Adrenal gland (tissue), 12 donors: Measurements from ENCODE around the gene TSSK2. TPM values are rescaled to one million over a fixed set of nuclear protein-coding genes. Genes with fewer than 3 reads are reported as not detected.
A peak's percentile ranks its signal among the peaks of the same experiment; 100 is the strongest.

Source experiments
- DNase-seq, 7 donors: peaks; one replicate each; pipeline ENCODE4 v3.0.0-alpha.2; 2019 to 2020
- H3K27ac ChIP-seq, 5 donors: fragments of 200-600 bp; sonication (generic) in 4 of 5; 1 replicate in 3 of 5; 2 replicates in 2 of 5; pipeline versions ENCODE4 v1.5.1 to v1.8.0; 2016 to 2020; ENCODE audit warnings: mild to moderate bottlenecking in 1 of 5
- H3K27me3 ChIP-seq: fragments of 200-600 bp; 2 replicates; pipeline ENCODE4 v1.8.0; 2021
- H3K36me3 ChIP-seq, 2 donors: fragments of 200-600 bp; replicated peaks in 1 of 2; 1 replicate in 1 of 2; 2 replicates in 1 of 2; pipeline versions ENCODE4 v1.5.1 to v1.8.0; 2018 to 2022
- H3K4me1 ChIP-seq, 2 donors: fragments of 200-600 bp; replicated peaks in 1 of 2; 1 replicate in 1 of 2; 2 replicates in 1 of 2; pipeline versions ENCODE4 v1.5.1 to v1.8.0; 2018 to 2021
- H3K4me3 ChIP-seq, 4 donors: fragments of 200-600 bp; sonication (generic) in 3 of 4; one replicate each; pipeline ENCODE4 v1.5.1; 2016 to 2018
- H3K9me3 ChIP-seq, 3 donors: fragments of 200-600 bp; sonication (generic) in 1 of 3; replicated peaks in 1 of 3; 1 replicate in 2 of 3; 2 replicates in 1 of 3; pipeline versions ENCODE4 v1.5.1 to v1.8.0; 2016 to 2021
- CTCF ChIP-seq, 6 experiments: fragments of 450-650 bp in 4 of 6; fragments of 200-600 bp in 2 of 6; sonication (generic) in 1 of 6; IDR thresholded peaks; 1 replicate in 5 of 6; 2 replicates in 1 of 6; pipeline versions ENCODE4 v1.5.1 to v1.8.0; 2016 to 2021; ENCODE audit warnings: antibody characterized with exemption in 6 of 6, mild to moderate bottlenecking in 2 of 6, moderate library complexity in 1 of 6
- POLR2A ChIP-seq, 2 donors: fragments of 450-650 bp; IDR thresholded peaks; one replicate each; pipeline ENCODE4 v1.6.1; 2017; ENCODE audit warnings: antibody characterized with exemption in 2 of 2, mild to moderate bottlenecking in 2 of 2, moderate library complexity in 1 of 2
- WGBS, 4 donors: extraction: QIAGEN DNeasy Blood & Tissue Kit in 2 of 4; methylation state at CpG; one replicate each; pipeline versions ENCODE4 v1.1.5 to v1.1.7; 2013 to 2017; 5-methylcytosine and 5-hydroxymethylcytosine counted together
- intact Hi-C, 2 donors: fragments of 100-400 bp; cut with DNase I; formaldehyde crosslinking; loops; one replicate each; pipeline versions ENCODE4 v1.14.1 to v1.15.0; 2022 to 2023
- polyA plus RNA-seq, 3 donors: library from polyadenylated mRNA; stranded (reverse); fragments of 200-250 nt in 2 of 3; fragments of 350-450 nt in 1 of 3; fragmentation: Illumina TruSeq in 1 of 3; extraction: RNeasy Lipid Tissue Mini Kit (QIAGEN cat#74804) in 1 of 3; gene quantifications; one replicate each; pipeline ENCODE4 v1.2.3, GENCODE V29; 2013 to 2014
- total RNA-seq, 9 donors: library from RNA; depleted of rRNA in 4 of 9; stranded (reverse); fragments of >200 nt in 4 of 9; fragments of 120-200 nt in 1 of 9; fragmentation: NEBNext Ultra II Directional in 1 of 9; extraction: Animal tissue kit (Norgen Biotek cat#: 25700) in 1 of 9; gene quantifications; one replicate each; pipeline versions ENCODE4 v1.1.0 to v1.2.4, GENCODE V29; 2013 to 2023
- donor health status: healthy with polysubstance abuse.
- donor health status: Bipolar disorder and iron deficiency.
- donor health status: DM: yes; HTN: yes; CAD: no.
- donor health status: DM: no; HTN: no; CAD: no.
- donor health status: DM: no; HTN: no; CAD: no.
- donor health status: DM: yes; HTN: yes; CAD: no.

TSSK2 gene
- total and polyA plus RNA-seq, 12 donors = 0.06 to 0.32 TPM; not detected in 10

DNA sequence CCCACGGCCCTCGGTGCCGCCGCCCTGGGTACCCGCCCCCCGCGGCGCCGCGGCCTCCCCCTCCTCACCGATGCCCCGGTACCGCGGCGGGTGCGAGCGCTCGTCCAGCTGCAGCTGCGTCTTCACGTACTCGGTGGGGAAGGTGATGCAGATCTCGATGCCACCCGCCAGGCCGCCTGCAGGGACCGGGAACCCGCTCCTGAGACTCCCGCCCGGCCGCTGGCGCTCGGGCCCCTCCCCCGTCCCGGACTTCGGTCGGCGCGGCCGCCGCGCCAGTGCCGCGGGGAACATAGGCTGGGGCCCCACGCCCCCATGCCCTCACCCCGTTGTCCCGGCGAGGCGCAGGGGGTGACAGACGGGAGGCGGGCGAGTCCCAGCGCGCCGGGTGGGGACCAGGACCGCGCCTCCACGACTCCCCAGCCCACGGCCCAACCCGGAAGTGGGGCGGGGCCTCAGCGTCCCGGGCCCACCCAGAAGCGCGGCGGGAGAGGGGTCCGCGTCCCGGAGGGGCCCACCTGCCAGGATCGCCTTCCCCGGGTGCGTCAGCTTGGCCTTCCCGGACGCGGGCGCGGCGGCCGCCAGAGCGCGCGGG lies 47.1 kb downstream of the TSSK2 start:
- Histone ChIP-seq H3K9me3 (no peaks in the 10 kb centered on the region), H3K4me1 (peaks cover 24 to 38% of the 10 kb centered on the region in 2 donors), H3K36me3 (peaks cover 0 to 5% of the 10 kb centered on the region in 2 donors), H3K27ac (peak overlapping the region in 4 of 5 donors; percentile 79 to 97 (median 86)), H3K4me3 (peak overlapping the region; percentile 31 to 94 (median 82)), H3K27me3 (no peaks in the 10 kb centered on the region)
- WGBS, 4 donors = 0 to 1% methylated on average over 69 to 79 of the region's 80 CpGs; no CpG with 5 or more reads in 2 of the 4 donors
- intact Hi-C loops = no loop called here
- TF ChIP-seq POLR2A (IDR thresholded peaks at IDR 0.05) (peak in 1 of 2 donors; percentile 46), CTCF (IDR thresholded peaks at IDR 0.05) (no peak)
- peak; percentile 45 to 67 (median 61) for DNase-seq

DNA sequence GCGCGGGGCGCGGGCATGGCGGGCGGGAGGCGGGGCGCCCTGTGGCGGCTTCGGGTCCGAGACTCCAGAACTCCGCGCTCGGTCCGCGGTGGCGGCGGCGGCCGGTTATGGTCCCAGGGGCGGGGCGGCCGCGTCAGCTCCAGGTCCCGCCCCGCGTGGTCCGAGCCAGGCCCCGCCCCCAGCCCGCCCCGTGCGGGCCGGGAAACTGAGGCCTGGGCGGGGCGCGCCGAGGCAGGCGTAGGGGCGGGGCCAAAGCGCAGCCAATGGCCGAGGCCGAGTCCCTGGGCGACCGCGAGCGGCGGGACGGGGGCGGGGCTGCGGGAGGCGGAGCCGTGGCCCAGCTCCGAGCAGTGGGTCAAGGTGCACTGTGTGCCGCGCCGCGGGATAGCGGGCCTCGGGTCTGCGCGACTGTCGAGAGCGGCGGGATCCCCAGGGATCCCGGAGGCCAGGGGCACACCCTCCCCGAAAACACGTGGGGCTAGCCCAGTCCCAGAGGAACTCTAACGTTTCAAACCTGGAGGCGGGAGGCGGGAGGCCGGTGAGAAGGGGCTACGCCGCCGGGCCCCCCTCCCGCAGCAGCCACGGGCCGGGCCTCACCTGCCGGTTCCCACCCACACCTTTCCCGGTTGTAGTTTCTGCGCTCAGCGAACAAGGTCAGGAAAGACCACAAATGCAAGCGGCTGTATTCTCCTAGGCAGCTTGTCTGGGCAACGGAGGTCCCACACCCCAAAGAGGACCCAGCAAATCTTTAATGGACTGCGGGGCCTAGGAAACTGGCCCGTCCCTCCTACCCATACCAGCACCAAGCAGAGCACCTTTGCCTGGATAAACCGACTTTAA lies 47.8 kb downstream of the TSSK2 start, which contains the start of gene SLC25A1:
Gene SLC25A1 (minus strand): TSS at position 80 of the 840 bp plus-strand sequence. CDS start 63 bp downstream, at position 17.
- Histone ChIP-seq H3K4me3 (peak within 1 kb of the TSS; percentile 31 to 94 (median 82)), H3K9me3 (no peaks in the 10 kb centered on the region), H3K27me3 (no peaks in the 10 kb centered on the region), H3K27ac (peak within 1 kb of the TSS; percentile 52 to 97 (median 85)), H3K36me3 (peaks cover 0 to 5% of the 10 kb centered on the region in 2 donors), H3K4me1 (peaks cover 24 to 33% of the 10 kb centered on the region in 2 donors)
- intact Hi-C loops = no loop called here
- 1 to 2% (median 1%) methylated on average over 7 to 86 of the region's 86 CpGs for WGBS, 4 donors
- TF ChIP-seq CTCF (IDR thresholded peaks at IDR 0.05) = no peak
- TF ChIP-seq POLR2A (IDR thresholded peaks at IDR 0.05) = peak in 1 of 2 donors; percentile 76
- peak; percentile 91 to 97 (median 94) for DNase-seq

DNA sequence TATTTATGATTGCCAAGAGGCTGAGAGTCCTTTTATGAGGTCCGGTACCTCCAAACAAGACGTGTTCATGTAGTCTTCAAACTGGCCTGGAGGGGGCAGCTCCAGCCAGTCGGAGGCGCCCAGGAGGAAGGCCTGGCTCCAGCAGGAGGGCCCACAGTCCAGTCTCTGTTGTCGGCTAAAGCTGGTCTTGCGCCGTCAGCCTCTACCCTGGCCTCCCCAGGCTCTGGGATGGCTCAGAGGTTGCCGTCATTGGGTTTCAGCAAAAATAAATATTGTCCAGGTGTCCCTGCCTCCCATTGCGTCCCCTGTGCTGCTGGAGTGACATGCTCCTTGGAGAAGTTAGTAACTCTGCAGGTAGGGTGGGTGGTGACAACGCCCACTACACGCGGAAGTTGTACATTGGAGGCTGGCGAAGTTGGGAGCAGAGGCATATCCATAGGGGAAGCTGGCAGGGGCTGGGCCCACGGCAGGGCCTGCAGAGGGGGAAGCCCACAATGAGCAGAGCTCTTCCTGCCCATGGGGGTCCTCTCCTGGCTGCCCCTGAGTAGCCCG lies 48.5 kb downstream of the TSSK2 start:
- peaks cover 0 to 5% of the 10 kb centered on the region in 2 donors for H3K36me3 ChIP-seq
- peak overlapping the region; percentile 52 to 97 (median 85) for H3K27ac ChIP-seq
- peak; percentile 73 to 92 (median 86) for DNase-seq
- peak; percentile 58 to 82 (median 76) for TF ChIP-seq CTCF (IDR thresholded peaks at IDR 0.05)
- TF ChIP-seq POLR2A (IDR thresholded peaks at IDR 0.05) = no peak
- 32 to 37% (median 36%) methylated on average over 15 of the region's 15 CpGs for WGBS, 4 donors
- H3K9me3 ChIP-seq = no peaks in the 10 kb centered on the region
- intact Hi-C loops = loop anchor here (10.0 kb wide), 2 partner anchors 115 to 205 kb away; partner anchors contain the start of gene CLTCL1 (in 1 of the 2)
- peaks cover 18 to 26% of the 10 kb centered on the region in 2 donors for H3K4me1 ChIP-seq
- H3K4me3 ChIP-seq = peak overlapping the region in 2 of 4 donors; percentile 79 to 94
- H3K27me3 ChIP-seq = no peaks in the 10 kb centered on the region

- no peak for DNase-seq
- H3K4me3 ChIP-seq = no peak overlapping the region
- no peak overlapping the region for H3K27ac ChIP-seq
- WGBS, 4 donors = 91 to 96% (median 94%) methylated on average over 8 to 9 of the region's 9 CpGs
- intact Hi-C loops = loop anchor here (10.0 kb wide), 2 partner anchors 115 to 205 kb away; partner anchors contain the start of gene CLTCL1 (in 1 of the 2)
- no peaks in the 10 kb centered on the region for H3K27me3 ChIP-seq
- H3K4me1 ChIP-seq = peaks cover 13 to 20% of the 10 kb centered on the region in 2 donors
- H3K9me3 ChIP-seq = no peaks in the 10 kb centered on the region
- H3K36me3 ChIP-seq = peaks cover 0 to 5% of the 10 kb centered on the region in 2 donors
- no peak for TF ChIP-seq POLR2A (IDR thresholded peaks at IDR 0.05)
- no peak for TF ChIP-seq CTCF (IDR thresholded peaks at IDR 0.05)
Measured at GRCh38 chr22:19180234-19180633, 49.1 kb downstream of the TSSK2 start.
